GM18526 (cell line): ENCODE results near the gene DDX39B.

Experiments
- POLR2A ChIP-seq: IDR thresholded peaks from 3 replicates; pipeline ENCODE4 v1.6.1; 2011; ENCODE audit not compliant: insufficient read length; ENCODE audit errors: extremely low read depth

Gene DDX39B

GRCh38 chr6:31541059-31541657 lies 645 bp downstream of the DDX39B start:
- TF ChIP-seq POLR2A, result no peak

DNA sequence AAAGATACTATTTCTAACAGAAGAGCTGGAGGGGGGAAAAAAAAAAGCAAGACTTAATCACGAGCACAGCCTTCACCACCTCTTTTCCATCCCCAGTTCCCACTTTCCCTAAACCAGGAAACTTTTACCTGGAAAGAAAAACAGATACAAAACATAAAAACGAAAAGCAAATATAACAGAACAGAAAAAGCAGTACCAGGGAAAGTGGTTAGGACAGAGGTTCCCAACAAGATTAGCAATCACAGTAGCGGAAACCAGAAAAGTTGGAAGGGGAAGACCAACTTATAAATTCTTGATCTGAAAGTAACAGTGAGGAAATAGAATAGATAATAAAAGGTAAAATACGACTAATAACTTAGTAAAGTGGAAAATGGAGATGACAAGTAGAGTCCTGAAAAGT lies 1.2 kb downstream of the DDX39B start:
- TF ChIP-seq POLR2A, result no peak

DNA sequence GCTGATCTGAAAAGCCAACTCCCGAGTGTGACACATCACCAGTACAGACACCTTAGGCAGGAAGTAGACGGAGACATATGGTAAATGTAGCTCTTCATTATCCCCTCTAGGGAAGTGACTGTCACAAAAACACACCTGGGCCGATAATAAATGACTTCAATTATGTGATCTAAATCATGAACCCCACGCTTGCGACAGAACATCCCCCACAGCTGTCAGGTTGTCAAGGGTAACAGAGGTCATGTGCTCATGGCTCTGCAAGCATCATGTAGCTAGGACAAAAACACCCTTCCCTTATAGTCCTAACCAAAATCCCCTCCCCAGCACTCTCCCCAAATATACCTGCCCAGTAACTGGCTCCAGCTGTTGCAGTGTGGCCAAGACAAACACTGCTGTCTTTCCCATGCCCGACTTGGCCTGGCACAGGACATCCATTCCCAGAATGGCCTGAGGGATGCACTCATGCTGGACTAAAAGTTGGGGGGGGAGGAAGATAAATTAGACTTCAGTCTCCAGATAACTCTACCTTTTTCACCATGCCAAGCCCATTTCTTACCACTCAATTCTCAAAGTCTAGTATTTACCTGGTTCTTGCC lies 2.9 kb downstream of the DDX39B start:
- no peak for TF ChIP-seq POLR2A

GRCh38 chr6:31535538-31536324 lies 6.1 kb downstream of the DDX39B start:
- no peak for TF ChIP-seq POLR2A

GRCh38 chr6:31534521-31535040 lies 7.2 kb downstream of the DDX39B start:
- TF ChIP-seq POLR2A, result no peak

- TF ChIP-seq POLR2A, result no peak
Measured at GRCh38 chr6:31534011-31534410, 7.8 kb downstream of the DDX39B start.

GRCh38 chr6:31533455-31533841 lies 8.4 kb downstream of the DDX39B start:
- TF ChIP-seq POLR2A, result no peak

DNA sequence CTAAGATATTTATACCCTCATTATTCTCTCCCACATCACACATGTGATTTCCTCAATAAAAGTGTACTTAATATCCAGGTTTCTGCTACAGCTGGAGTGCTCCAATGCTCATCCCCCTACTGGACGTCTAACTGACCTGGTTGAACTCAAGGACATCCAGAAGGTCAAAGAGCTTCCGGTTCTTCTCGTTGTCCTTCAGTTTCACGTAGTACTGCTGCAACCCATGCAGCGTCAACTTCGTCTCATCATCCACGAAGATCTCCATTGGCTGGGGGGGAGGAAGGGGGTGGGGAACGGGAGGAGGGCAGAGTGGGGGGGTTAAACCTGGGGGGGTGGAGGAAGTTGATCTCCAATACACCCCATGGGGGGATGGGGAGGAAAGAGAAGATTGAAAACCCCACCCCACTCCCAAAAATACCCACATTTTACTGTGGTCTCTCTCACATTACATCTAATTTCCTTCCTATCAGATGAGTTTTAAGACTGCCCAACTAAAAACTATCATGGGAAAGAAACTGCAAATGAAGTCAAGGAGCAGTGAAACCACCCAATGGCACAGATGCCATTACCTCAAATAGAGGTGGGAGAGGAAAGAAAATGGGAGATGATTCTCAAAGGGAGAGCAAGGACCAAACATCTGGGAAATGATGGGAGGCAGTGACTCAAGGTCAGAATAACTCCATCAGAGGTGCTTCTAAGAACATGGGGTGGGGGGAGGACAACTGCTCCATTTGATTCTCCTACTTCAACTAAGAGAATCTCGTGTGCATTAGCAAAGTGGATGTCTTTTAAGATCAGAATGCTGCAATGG lies 9.0 kb downstream of the DDX39B start:
- no peak for TF ChIP-seq POLR2A

DNA sequence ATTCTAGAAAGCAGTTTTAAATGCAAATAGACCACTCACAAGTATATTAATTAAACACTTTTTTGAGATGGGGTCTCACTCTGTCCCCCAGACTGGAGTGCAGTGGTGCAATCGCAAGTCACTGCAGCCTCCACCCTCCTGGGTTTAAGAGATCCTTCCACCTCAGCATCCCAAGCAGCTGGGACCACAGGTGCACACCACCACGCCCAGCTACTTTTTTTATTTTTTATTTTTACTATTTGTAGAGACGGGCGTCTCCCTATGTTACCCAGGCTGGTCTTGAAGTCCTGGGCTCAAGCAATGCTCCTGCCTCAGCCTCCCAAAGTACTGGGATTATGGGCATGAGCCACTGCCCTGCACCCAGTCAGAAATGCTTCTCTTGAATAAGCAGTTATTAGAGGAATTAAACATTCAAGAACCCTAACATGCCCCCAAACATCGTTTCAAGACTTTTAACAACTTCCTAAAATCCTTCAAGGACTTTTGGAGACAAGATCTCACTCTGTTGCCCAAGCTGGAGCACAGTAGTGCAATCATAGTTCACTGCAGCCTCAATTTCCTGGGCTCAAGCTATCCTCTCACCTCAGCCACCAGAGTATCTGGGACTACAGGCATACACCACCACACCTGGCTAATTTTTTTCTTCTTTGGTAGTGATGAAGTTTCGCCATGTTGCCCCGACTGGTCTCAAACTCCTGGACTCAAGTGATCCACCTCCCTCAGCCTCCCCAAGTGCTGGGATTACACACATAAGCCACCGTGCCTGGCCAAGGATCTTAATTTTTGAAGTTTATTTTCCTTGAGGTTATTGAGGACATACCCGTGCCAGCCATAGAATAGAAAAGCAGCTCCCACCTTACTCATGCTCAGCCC lies 9.8 kb downstream of the DDX39B start:
- no peak for TF ChIP-seq POLR2A

DNA sequence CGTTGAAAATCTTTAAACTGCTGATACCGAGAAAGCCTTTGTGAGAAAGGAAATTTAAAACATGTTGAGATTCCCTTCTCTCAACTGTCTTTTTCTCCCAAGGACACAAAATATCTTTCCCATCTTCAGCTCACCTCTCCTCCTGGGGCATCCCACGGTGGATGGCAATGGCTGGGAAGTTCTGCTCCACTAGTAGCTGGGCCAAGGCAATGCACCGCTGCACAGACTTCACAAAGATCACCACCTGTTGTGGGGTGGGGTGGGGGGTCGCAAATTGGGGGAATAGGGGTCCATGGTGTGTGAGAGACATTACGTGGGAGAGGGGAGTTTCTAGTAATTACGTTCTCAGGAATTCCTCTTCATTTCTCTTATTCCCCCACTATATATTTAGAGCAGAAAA lies 10.6 kb downstream of the DDX39B start:
- no peak for TF ChIP-seq POLR2A

DNA sequence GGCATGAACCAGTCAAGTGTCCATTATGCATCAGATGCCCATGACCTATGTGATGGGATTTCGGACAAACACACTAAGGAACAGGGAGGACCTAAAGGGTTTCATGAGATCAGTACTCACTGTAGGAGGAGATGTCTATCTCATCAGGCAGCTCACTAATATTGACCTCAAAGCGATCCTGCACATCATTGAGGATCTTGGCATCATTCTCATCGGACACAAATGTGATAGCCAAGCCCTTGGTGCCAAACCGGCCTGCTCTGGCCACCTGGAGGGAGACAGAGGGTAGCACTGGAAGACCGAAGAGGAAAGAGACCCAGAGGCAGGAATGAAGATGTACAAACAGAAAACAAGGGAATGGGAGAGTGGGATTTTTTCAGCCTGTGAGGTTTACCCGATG lies 11.1 kb downstream of the DDX39B start:
- no peak for TF ChIP-seq POLR2A

- TF ChIP-seq POLR2A, result no peak
Measured at GRCh38 chr6:31529329-31530150, 12.3 kb downstream of the DDX39B start.

GRCh38 chr6:31528821-31529328 lies 12.9 kb downstream of the DDX39B start, which contains the start of gene MCCD1:
MCCD1 (plus strand) TSS chr6:31528962; CDS start chr6:31529015, 53 bp downstream.
- TF ChIP-seq POLR2A, result no peak

- no peak for TF ChIP-seq POLR2A
Measured at GRCh38 chr6:31528307-31528777, 13.5 kb downstream of the DDX39B start.
